ENCODE results near the gene ACIN1. TPM values are rescaled to one million over a fixed set of nuclear protein-coding genes. Genes with fewer than 3 reads are reported as not detected.

The ACIN1 gene
- total and polyA plus RNA-seq, 9 donors: 83.3 to 165 (median 135) TPM

DNA sequence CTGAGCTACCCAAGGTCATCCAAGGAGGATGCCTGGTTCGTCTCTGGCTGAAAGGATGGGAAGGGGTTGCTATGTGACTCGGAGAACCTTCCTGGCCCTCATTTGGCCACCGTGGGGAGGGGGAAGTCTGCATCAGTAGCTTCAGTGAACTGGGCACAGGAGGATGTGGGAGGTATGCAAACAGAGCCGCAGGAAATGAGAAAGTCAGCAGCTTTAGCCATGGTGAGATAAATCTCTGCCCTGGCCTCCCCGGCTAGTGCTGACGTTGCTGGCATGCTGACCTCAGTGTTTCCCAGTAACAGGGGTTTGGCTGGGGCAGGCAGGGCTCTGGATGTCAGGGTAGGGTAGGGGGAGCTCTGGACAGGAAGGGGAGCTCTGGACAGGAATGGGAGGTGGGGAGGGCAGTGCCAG lies 26.4 kb upstream of the ACIN1 start:
- peak; percentile 70 to 86 (median 80) for DNase-seq
- Histone ChIP-seq H3K4me1 (ENCODE audit: insufficient read depth) (peaks cover 6% of the 10 kb centered on the region), H3K4me3 (no peak overlapping the region), H3K9me3 (no peaks in the 10 kb centered on the region), H3K27me3 (no peaks in the 10 kb centered on the region), H3K27ac (peak overlapping the region in 1 of 2 donors; percentile 71), H3K36me3 (no peaks in the 10 kb centered on the region)
- WGBS, 3 donors: 4 to 11% (median 6%) methylated on average over 6 of the region's 6 CpGs
- intact Hi-C loops (cut with DNase I): loop anchor here in 3 of 4 donors (1.0 to 10.0 kb wide), 3 partner anchors 65 to 173 kb away; no protein-coding TSS in a partner anchor
- TF ChIP-seq EP300 (IDR thresholded peaks at IDR 0.05): no peak
- no peak for TF ChIP-seq POLR2A (IDR thresholded peaks at IDR 0.05)

DNA sequence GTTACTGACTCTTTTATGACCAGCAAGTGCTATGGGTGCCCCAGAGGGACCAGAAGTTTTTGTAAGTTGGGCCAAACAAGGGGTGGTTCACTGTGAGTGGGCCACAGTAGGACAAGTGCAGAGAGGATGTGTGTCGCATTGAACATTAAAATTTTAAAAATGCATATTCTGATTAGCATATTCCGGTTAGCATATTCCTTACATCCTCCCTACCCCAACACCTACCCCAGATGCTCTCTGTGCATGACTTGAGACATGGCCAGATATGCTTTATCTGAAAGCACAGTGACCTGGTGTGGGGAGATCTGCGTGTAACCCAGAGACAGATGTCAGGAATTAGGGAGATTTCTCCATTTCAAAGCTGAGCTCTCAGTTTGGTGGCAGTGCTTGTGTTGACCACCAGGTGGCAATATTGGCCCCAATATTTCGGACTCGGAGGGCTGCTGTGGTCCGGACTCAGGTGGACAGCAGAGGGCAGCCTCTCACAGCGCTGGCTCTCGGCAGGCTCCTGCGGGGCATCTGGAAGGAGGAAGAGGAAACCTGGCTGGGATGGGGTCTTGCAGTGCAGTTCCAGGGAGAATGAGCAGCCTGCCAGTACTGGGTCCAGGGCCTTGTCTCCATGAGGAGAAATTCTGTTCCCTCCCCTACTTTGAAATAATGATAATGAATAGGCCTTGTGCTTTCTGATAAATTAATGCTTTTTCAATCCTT lies 25.8 kb upstream of the ACIN1 start:
- Histone ChIP-seq H3K27ac (peak overlapping the region in 1 of 2 donors; percentile 71), H3K4me1 (ENCODE audit: insufficient read depth) (peaks cover 6% of the 10 kb centered on the region), H3K27me3 (no peaks in the 10 kb centered on the region), H3K4me3 (no peak overlapping the region), H3K36me3 (no peaks in the 10 kb centered on the region), H3K9me3 (no peaks in the 10 kb centered on the region)
- WGBS, 3 donors: 15 to 18% (median 16%) methylated on average over 9 of the region's 9 CpGs
- TF ChIP-seq EP300 (IDR thresholded peaks at IDR 0.05) (no peak), POLR2A (IDR thresholded peaks at IDR 0.05) (peak; percentile 53)
- TF ChIP-seq, protein P1, sequence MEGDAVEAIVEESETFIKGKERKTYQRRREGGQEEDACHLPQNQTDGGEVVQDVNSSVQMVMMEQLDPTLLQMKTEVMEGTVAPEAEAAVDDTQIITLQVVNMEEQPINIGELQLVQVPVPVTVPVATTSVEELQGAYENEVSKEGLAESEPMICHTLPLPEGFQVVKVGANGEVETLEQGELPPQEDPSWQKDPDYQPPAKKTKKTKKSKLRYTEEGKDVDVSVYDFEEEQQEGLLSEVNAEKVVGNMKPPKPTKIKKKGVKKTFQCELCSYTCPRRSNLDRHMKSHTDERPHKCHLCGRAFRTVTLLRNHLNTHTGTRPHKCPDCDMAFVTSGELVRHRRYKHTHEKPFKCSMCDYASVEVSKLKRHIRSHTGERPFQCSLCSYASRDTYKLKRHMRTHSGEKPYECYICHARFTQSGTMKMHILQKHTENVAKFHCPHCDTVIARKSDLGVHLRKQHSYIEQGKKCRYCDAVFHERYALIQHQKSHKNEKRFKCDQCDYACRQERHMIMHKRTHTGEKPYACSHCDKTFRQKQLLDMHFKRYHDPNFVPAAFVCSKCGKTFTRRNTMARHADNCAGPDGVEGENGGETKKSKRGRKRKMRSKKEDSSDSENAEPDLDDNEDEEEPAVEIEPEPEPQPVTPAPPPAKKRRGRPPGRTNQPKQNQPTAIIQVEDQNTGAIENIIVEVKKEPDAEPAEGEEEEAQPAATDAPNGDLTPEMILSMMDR (IDR thresholded peaks at IDR 0.05): peak; percentile 100
- intact Hi-C loops (cut with DNase I): loop anchor here in 3 of 4 donors (1.0 to 10.0 kb wide), 3 partner anchors 66 to 174 kb away; no protein-coding TSS in a partner anchor
- peak; percentile 90 to 94 (median 93) for DNase-seq

DNA sequence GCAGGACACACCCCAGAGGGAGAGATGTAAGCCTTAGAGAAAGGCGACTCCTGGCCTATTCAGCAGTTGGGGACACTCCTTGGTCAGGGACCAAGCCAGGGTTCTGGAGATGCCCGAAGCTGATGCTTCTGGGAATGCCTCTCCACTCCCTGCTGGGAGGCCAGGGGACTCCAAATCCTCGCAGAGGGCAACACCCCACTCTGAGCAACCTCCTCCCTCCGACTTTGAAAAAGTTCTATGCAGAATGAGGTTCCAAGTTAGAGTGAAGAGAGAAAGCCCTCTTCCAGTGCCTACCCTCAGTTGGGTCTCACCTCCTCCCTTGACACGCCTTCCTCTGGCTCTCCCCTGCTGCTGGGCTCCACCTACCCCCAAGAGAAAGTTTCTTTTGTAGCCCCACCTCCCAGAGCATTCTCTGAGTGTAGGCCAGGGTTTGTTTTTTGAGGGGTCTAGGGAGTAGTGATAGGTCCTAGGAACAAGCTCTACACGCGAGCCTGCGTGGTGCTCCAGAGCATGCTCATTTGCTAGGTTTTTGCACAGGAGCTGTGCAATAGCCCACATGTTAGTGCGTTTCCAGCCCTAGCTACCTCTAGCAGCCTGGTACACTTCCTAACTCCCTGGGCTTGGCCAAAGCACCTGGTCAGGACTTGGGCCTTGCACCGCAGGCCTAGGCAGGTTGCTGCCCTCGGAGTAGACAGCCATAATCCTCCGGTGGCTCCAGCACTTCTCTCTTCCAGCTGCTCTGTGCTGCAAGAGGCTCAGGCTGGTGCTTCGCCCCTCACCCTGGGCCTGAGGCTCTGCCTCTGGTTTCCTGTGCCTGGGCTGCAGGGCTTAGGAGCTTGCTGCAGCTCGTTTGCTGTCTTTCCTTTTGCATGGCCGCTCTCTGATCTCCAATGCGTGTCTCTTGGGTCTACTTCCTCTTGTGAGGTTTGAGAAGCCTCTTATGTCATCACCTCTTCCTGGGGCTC lies 24.7 kb upstream of the ACIN1 start:
- Histone ChIP-seq H3K27me3 (no peaks in the 10 kb centered on the region), H3K4me3 (no peak overlapping the region), H3K36me3 (no peaks in the 10 kb centered on the region), H3K27ac (no peak overlapping the region), H3K9me3 (no peaks in the 10 kb centered on the region), H3K4me1 (ENCODE audit: insufficient read depth) (peaks cover 6% of the 10 kb centered on the region)
- no peak for TF ChIP-seq POLR2A (IDR thresholded peaks at IDR 0.05)
- TF ChIP-seq, protein P1 (IDR thresholded peaks at IDR 0.05): no peak
- TF ChIP-seq EP300 (IDR thresholded peaks at IDR 0.05): no peak
- WGBS, 3 donors: 80 to 92% (median 82%) methylated on average over 16 of the region's 16 CpGs
- intact Hi-C loops (cut with DNase I): loop anchor here (2.0 to 10.0 kb wide), 3 partner anchors 67 to 175 kb away; no protein-coding TSS in a partner anchor
- peak in 1 of 5 donors; percentile 6 for DNase-seq

DNA sequence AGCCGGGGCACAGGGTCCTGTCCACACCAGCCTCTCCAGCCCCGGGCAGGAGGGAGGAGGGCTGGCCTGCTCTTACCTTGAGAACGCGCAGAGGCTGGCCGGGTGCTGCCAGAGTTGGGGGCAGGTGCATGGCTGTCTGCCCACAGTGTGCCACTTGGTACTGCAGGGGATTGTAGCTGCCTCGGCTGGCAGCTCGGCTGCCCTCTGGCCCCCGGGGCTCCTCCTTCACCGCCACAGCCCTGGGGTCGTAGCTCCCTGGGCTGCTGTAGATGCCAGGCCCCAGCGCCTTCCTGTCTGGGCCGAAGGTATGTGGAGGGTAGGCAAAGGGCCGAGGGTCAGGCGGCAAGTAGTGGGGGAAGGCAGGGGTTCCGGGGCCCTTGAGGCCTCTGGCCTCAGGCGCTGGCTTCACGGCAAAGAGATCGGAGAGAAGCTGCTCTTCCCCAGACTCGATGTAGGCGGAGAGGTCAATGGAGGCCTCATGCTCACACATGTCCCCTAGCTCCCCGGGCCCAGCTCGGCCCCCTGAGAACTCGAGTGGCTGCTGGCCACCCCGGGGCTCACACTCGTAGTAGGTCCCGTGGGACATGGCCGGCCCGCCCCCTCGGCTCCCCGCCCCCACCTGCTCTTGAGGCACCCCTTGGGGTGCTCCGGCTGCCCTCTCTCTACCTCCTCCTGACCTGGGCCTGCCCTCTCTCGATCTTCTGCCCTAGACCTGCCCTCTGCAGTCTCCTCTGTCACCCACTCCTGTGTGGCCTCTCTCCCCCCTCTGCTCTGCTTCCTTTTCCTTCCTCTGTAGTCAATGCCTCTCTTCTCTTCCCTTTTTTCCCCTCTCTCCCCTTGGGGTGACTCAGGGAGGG lies 23.8 kb upstream of the ACIN1 start, which contains the start of gene CEBPE:
Gene CEBPE, minus strand, starts transcription at position 750 of the 857 bp plus-strand sequence. Its CDS starts 164 bp downstream, at position 586.
- no peak within 1 kb of the TSS for H3K27ac ChIP-seq
- H3K4me1 ChIP-seq (ENCODE audit: insufficient read depth): peaks cover 6% of the 10 kb centered on the region
- H3K9me3 ChIP-seq: no peaks in the 10 kb centered on the region
- no peaks in the 10 kb centered on the region for H3K27me3 ChIP-seq
- H3K36me3 ChIP-seq: no peaks in the 10 kb centered on the region
- no peak for DNase-seq
- TF ChIP-seq, protein P1 (IDR thresholded peaks at IDR 0.05): no peak
- TF ChIP-seq POLR2A (IDR thresholded peaks at IDR 0.05) (no peak), EP300 (IDR thresholded peaks at IDR 0.05) (no peak)
- no peak within 1 kb of the TSS for H3K4me3 ChIP-seq
- WGBS, 3 donors: 79 to 86% (median 80%) methylated on average over 28 to 32 of the region's 32 CpGs
- intact Hi-C loops (cut with DNase I): loop anchor here in 1 of 4 donors (2.0 kb wide), 1 partner anchor 70 kb away; no protein-coding TSS in a partner anchor

All from ovary (tissue), 9 donors.